ENCODE measurements around the gene JPH3. TPM values are rescaled to one million over a fixed set of nuclear protein-coding genes. Genes with fewer than 3 reads are reported as not detected.

The JPH3 gene
- polyA plus RNA-seq, 1 experiment = not detected

- POLR2A ChIA-PET = no interaction called here
- CTCF ChIA-PET = no interaction called here
- peaks cover 5% of the 10 kb centered on the region for H3K27me3 ChIP-seq (ENCODE audit: control insufficient read depth, insufficient read depth, low read length)
- TF ChIP-seq, protein P1, sequence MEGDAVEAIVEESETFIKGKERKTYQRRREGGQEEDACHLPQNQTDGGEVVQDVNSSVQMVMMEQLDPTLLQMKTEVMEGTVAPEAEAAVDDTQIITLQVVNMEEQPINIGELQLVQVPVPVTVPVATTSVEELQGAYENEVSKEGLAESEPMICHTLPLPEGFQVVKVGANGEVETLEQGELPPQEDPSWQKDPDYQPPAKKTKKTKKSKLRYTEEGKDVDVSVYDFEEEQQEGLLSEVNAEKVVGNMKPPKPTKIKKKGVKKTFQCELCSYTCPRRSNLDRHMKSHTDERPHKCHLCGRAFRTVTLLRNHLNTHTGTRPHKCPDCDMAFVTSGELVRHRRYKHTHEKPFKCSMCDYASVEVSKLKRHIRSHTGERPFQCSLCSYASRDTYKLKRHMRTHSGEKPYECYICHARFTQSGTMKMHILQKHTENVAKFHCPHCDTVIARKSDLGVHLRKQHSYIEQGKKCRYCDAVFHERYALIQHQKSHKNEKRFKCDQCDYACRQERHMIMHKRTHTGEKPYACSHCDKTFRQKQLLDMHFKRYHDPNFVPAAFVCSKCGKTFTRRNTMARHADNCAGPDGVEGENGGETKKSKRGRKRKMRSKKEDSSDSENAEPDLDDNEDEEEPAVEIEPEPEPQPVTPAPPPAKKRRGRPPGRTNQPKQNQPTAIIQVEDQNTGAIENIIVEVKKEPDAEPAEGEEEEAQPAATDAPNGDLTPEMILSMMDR (IDR thresholded peaks at IDR 0.05; ENCODE audit: insufficient read depth, low read depth, low read length) = no peak
- DNase-seq (ENCODE audit: low read depth) = no peak
- H3K4me3 ChIP-seq (ENCODE audit: low read depth, low read length) = no peak overlapping the region
- H3K36me3 ChIP-seq (ENCODE audit: control insufficient read depth, insufficient read depth, low read length) = no peaks in the 10 kb centered on the region
Observed at GRCh38 chr16:87662254-87663204, 60.2 kb downstream of the JPH3 start.

GRCh38 chr16:87664792-87665191, 62.5 kb downstream of the JPH3 start:
- H3K4me3 ChIP-seq (ENCODE audit: low read depth, low read length) = no peak overlapping the region
- TF ChIP-seq, protein P1 (IDR thresholded peaks at IDR 0.05; ENCODE audit: insufficient read depth, low read depth, low read length) = no peak
- CTCF ChIA-PET = interaction anchor here (0.6 to 1.0 kb wide), 3 partner anchors 12 to 133 kb away, joined by 3 read pairs; no protein-coding TSS in a partner anchor
- POLR2A ChIA-PET = no interaction called here
- peaks cover 5% of the 10 kb centered on the region for H3K27me3 ChIP-seq (ENCODE audit: control insufficient read depth, insufficient read depth, low read length)
- H3K36me3 ChIP-seq (ENCODE audit: control insufficient read depth, insufficient read depth, low read length) = no peaks in the 10 kb centered on the region
- DNase-seq (ENCODE audit: low read depth) = no peak

- ChIA-PET CTCF (interaction anchor here (1.0 kb wide), 1 partner anchor 13 kb away, joined by 3 read pairs; no protein-coding TSS in a partner anchor), POLR2A (no interaction called here)
- Histone ChIP-seq H3K36me3 (ENCODE audit: control insufficient read depth, insufficient read depth, low read length) (no peaks in the 10 kb centered on the region), H3K4me3 (ENCODE audit: low read depth, low read length) (no peak overlapping the region), H3K27me3 (ENCODE audit: control insufficient read depth, insufficient read depth, low read length) (peaks cover 5% of the 10 kb centered on the region)
- DNase-seq (ENCODE audit: low read depth) = no peak
- TF ChIP-seq, protein P1 (IDR thresholded peaks at IDR 0.05; ENCODE audit: insufficient read depth, low read depth, low read length) = no peak
Observed at GRCh38 chr16:87665193-87665592, 62.9 kb downstream of the JPH3 start.

DNA sequence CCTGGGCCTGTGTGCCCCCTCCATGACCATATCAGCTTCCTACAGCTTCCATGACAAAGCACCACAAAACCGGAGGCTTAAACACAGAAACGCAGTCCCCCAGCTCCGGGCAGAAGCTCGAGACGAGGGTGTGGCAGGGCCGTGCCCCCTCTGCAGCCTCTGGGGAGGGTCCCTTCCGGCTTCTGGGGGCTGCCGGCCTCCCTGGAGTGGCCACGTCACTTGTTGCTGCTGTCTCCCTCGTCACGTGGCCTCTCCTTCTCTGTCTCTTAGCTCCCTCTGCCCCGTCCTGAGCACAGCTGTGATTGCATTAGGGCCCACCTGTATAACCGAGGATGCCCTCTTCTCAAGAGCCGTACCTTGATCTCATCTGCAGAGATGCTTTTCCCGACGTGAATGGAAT, 64.6 kb downstream of the JPH3 start:
- TF ChIP-seq, protein P1 (IDR thresholded peaks at IDR 0.05; ENCODE audit: insufficient read depth, low read depth, low read length) = no peak
- no peak overlapping the region for H3K4me3 ChIP-seq (ENCODE audit: low read depth, low read length)
- H3K36me3 ChIP-seq (ENCODE audit: control insufficient read depth, insufficient read depth, low read length) = no peaks in the 10 kb centered on the region
- ChIA-PET POLR2A (no interaction called here), CTCF (no interaction called here)
- no peak for DNase-seq (ENCODE audit: low read depth)
- H3K27me3 ChIP-seq (ENCODE audit: control insufficient read depth, insufficient read depth, low read length) = peaks cover 5% of the 10 kb centered on the region

DNA sequence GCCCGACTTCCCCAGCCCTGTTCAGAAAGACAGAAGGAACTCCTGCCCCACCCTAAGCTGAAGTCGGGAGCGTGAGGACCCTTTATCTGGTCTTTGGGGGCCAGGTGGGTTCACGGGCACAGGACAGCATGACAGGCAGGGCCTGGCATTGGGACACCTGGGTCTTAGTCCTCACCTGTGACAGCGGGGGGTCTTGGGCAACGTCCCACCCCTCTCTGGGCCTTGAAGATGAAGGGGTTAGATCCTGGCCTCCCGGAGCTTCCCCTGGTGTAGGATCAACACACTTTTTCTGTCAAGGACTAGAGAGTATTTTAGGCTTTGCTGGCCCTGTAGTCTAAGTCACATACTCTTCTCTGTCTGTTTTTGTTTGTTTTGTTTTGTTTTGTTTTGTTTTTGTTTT, 65.1 kb downstream of the JPH3 start:
- TF ChIP-seq, protein P1 (IDR thresholded peaks at IDR 0.05; ENCODE audit: insufficient read depth, low read depth, low read length) = no peak
- ChIA-PET CTCF (no interaction called here), POLR2A (no interaction called here)
- H3K4me3 ChIP-seq (ENCODE audit: low read depth, low read length) = no peak overlapping the region
- no peaks in the 10 kb centered on the region for H3K36me3 ChIP-seq (ENCODE audit: control insufficient read depth, insufficient read depth, low read length)
- H3K27me3 ChIP-seq (ENCODE audit: control insufficient read depth, insufficient read depth, low read length) = peaks cover 5% of the 10 kb centered on the region
- DNase-seq (ENCODE audit: low read depth) = no peak

All from BJ (cell line).